IMR-90 (cell line): ENCODE data around the gene CDH13. TPM values are rescaled to one million over a fixed set of nuclear protein-coding genes. Genes with fewer than 3 reads are reported as not detected.

Source experiments
- ATAC-seq: fragments of 200-7000 bp; cut with Tn5 transposase; 2 replicates; pipeline ENCODE4 v1.9.1; 2020; ENCODE audit warnings: low read depth, mild to moderate bottlenecking, moderate library complexity
- BruUV-seq: library from RNA; stranded (reverse); fragments of 400-500 nt; replicated peaks from 2 replicates; lab custom pipeline; 2021; lab: Mats Ljungman, UMichigan
- CTCF ChIA-PET: fragments of 300-600 bp; formaldehyde crosslinking; extraction: SDS; loops from one replicate; lab custom pipeline; 2021; ENCODE audit warnings: antibody characterized with exemption; lab: Yijun Ruan, JAX
- POLR2A ChIA-PET: fragments of 300-600 bp; sonication (Branson Sonifier 250); formaldehyde crosslinking; loops from one replicate; lab custom pipeline; 2022; ENCODE audit warnings: antibody characterized with exemption; ENCODE audit not compliant: unreplicated experiment; lab: Charles Lee
- DNase-seq: peaks from one replicate; pipeline ENCODE4 v3.0.0; 2013
- H2AFZ ChIP-seq: replicated peaks from 2 replicates; pipeline ENCODE3; 2013; ENCODE audit warnings: low read length, mild to moderate bottlenecking; ENCODE audit not compliant: poor library complexity
- H2AK5ac ChIP-seq: 2 replicates; pipeline ENCODE4 v1.6.1; 2013; ENCODE audit warnings: low read depth, low read length, inconsistent platforms
- H2AK9ac ChIP-seq: replicated peaks from 2 replicates; pipeline ENCODE3; 2013; ENCODE audit warnings: mild to moderate bottlenecking, low read depth, low read length, moderate library complexity; ENCODE audit not compliant: poor library complexity
- H2BK120ac ChIP-seq: 2 replicates; pipeline ENCODE4 v1.6.1; 2013; ENCODE audit warnings: low read depth, low read length, inconsistent platforms
- H2BK15ac ChIP-seq: 3 replicates; pipeline ENCODE4 v1.6.1; 2013; ENCODE audit warnings: low read depth, low read length, inconsistent platforms
- H2BK20ac ChIP-seq: 2 replicates; pipeline ENCODE4 v1.6.1; 2013; ENCODE audit warnings: low read depth, mild to moderate bottlenecking, inconsistent platforms, low read length, moderate library complexity
- H2BK5ac ChIP-seq: 2 replicates; pipeline ENCODE4 v1.6.1; 2013; ENCODE audit warnings: mild to moderate bottlenecking, low read depth, low read length, inconsistent platforms; ENCODE audit not compliant: poor library complexity, severe bottlenecking
- H3K14ac ChIP-seq: replicated peaks from 2 replicates; pipeline ENCODE4 v1.6.1; 2013; ENCODE audit warnings: low read depth, low read length, inconsistent platforms
- H3K18ac ChIP-seq: 2 replicates; pipeline ENCODE4 v1.6.1; 2013; ENCODE audit warnings: low read depth, low read length, control low read depth
- H3K23ac ChIP-seq: 2 replicates; pipeline ENCODE4 v1.6.1; 2013; ENCODE audit warnings: low read depth, low read length, inconsistent platforms
- H3K27ac ChIP-seq: 2 replicates; pipeline ENCODE4 v1.5.1; 2013; ENCODE audit warnings: mild to moderate bottlenecking, control low read depth, low read length; ENCODE audit not compliant: insufficient read depth
- H3K27me3 ChIP-seq: 2 replicates; pipeline ENCODE4 v1.6.1; 2013; ENCODE audit warnings: low read length; ENCODE audit not compliant: control insufficient read depth, insufficient read depth
- H3K36me3 ChIP-seq: 2 replicates; pipeline ENCODE4 v1.6.1; 2013; ENCODE audit warnings: low read length, mixed read lengths; ENCODE audit not compliant: control insufficient read depth, insufficient read depth
- H3K4ac ChIP-seq: 2 replicates; pipeline ENCODE4 v1.6.1; 2013; ENCODE audit warnings: low read depth, low read length, inconsistent platforms
- H3K4me1 ChIP-seq: 2 replicates; pipeline ENCODE4 v1.6.1; 2013; ENCODE audit warnings: low read length, mixed read lengths; ENCODE audit not compliant: control insufficient read depth, insufficient read depth
- H3K4me2 ChIP-seq: 2 replicates; pipeline ENCODE4 v1.6.1; 2013; ENCODE audit warnings: low read depth, mild to moderate bottlenecking, control low read depth, low read length, moderate library complexity
- H3K4me3 ChIP-seq: 2 replicates; pipeline ENCODE4 v1.5.1; 2013; ENCODE audit warnings: low read depth, mild to moderate bottlenecking, control low read depth, low read length, moderate library complexity; ENCODE audit not compliant: insufficient read depth
- H3K56ac ChIP-seq: 2 replicates; pipeline ENCODE4 v1.6.1; 2013; ENCODE audit warnings: low read length, inconsistent platforms; ENCODE audit not compliant: insufficient read depth; ENCODE audit errors: extremely low read depth
- H3K79me1 ChIP-seq, 2 experiments: 2 replicates each; pipeline ENCODE4 v1.6.1; 2013; ENCODE audit warnings: low read length in 2 of 2, inconsistent platforms in 1 of 2, low read depth in 1 of 2
- H3K9ac ChIP-seq: 2 replicates; pipeline ENCODE4 v1.6.1; 2013; ENCODE audit warnings: low read depth, low read length, control low read depth
- H3K9me1 ChIP-seq: 2 replicates; pipeline ENCODE4 v1.6.1; 2013; ENCODE audit warnings: low read length, inconsistent platforms; ENCODE audit not compliant: insufficient read depth
- H3K9me3 ChIP-seq: 2 replicates; pipeline ENCODE4 v1.6.1; 2013; ENCODE audit warnings: low read length; ENCODE audit not compliant: control insufficient read depth, insufficient read depth
- H4K20me1 ChIP-seq: 2 replicates; pipeline ENCODE4 v1.6.1; 2013; ENCODE audit warnings: low read length, inconsistent platforms; ENCODE audit not compliant: insufficient read depth
- H4K5ac ChIP-seq: 2 replicates; pipeline ENCODE4 v1.6.1; 2013; ENCODE audit warnings: mild to moderate bottlenecking, low read depth, low read length, control low read depth
- H4K8ac ChIP-seq, 2 experiments: 2 replicates each; pipeline ENCODE4 v1.6.1; 2013; ENCODE audit warnings: low read depth in 2 of 2, low read length in 2 of 2, control low read depth in 1 of 2, inconsistent platforms in 1 of 2
- H4K91ac ChIP-seq: 2 replicates; pipeline ENCODE4 v1.6.1; 2013; ENCODE audit warnings: low read depth, low read length, inconsistent platforms; ENCODE audit not compliant: insufficient read depth
- BHLHE40 ChIP-seq: fragments of 150-350 bp; IDR thresholded peaks from 2 replicates; pipeline ENCODE4 v1.6.1; 2016; ENCODE audit warnings: mild to moderate bottlenecking, low read depth, low read length
- CEBPB ChIP-seq: IDR thresholded peaks from 2 replicates; pipeline ENCODE4 v1.6.1; 2012; ENCODE audit warnings: low read depth, low read length, improper control_type of control experiment
- CHD1 ChIP-seq: IDR thresholded peaks from 2 replicates; pipeline ENCODE4 v1.6.1; 2012; ENCODE audit warnings: low read depth, low read length, improper control_type of control experiment
- FOS ChIP-seq: fragments of 150-350 bp; IDR thresholded peaks from 2 replicates; pipeline ENCODE4 v1.6.1; 2016; ENCODE audit warnings: low read depth, low read length
- MAFK ChIP-seq: IDR thresholded peaks from 2 replicates; pipeline ENCODE4 v1.6.1; 2012; ENCODE audit warnings: low read depth, low read length, improper control_type of control experiment
- MAZ ChIP-seq: IDR thresholded peaks from 2 replicates; pipeline ENCODE4 v1.6.1; 2012; ENCODE audit warnings: low read depth, mild to moderate bottlenecking, low read length, improper control_type of control experiment, moderate library complexity, borderline replicate concordance
- MXI1 ChIP-seq: IDR thresholded peaks from 2 replicates; pipeline ENCODE4 v1.6.1; 2012; ENCODE audit warnings: low read depth, mild to moderate bottlenecking, low read length, moderate library complexity, borderline replicate concordance
- NFE2L2 ChIP-seq: fragments of 150-350 bp; IDR thresholded peaks from 2 replicates; pipeline ENCODE4 v1.6.1; 2016; ENCODE audit warnings: low read depth, mild to moderate bottlenecking, low read length
- POLR2A ChIP-seq: IDR thresholded peaks from 2 replicates; pipeline ENCODE4 v1.6.1; 2012; ENCODE audit warnings: mild to moderate bottlenecking, low read depth, low read length
- RAD21 ChIP-seq: IDR thresholded peaks from 2 replicates; pipeline ENCODE4 v1.6.1; 2012; ENCODE audit warnings: low read length, improper control_type of control experiment
- RCOR1 ChIP-seq: IDR thresholded peaks from 2 replicates; pipeline ENCODE4 v1.6.1; 2012; ENCODE audit warnings: mild to moderate bottlenecking, low read length, improper control_type of control experiment; ENCODE audit not compliant: insufficient replicate concordance
- RFX5 ChIP-seq: IDR thresholded peaks from 2 replicates; pipeline ENCODE4 v1.8.0; 2012; ENCODE audit warnings: low read depth, mild to moderate bottlenecking, low read length, moderate library complexity
- SMC3 ChIP-seq: fragments of 150-350 bp; IDR thresholded peaks from 2 replicates; pipeline ENCODE4 v1.6.1; 2016; ENCODE audit warnings: low read depth, mild to moderate bottlenecking, antibody characterized with exemption, low read length, moderate library complexity
- WGBS, 2 experiments: methylation state at CpG; one replicate each; pipeline versions ENCODE4 v1.1.5 to v1.1.7; 2013; ENCODE audit warnings: missing lambda C conversion rate in 2 of 2; ENCODE audit not compliant: insufficient read length in 1 of 2; ENCODE audit errors: extremely low coverage in 2 of 2; 5-methylcytosine and 5-hydroxymethylcytosine counted together
- dilution Hi-C: fragments of 300-500 bp; cut with HindIII; formaldehyde crosslinking; loops from one replicate; pipeline ENCODE4 v1.14.3; 2018; ENCODE audit warnings: low sequenced_read_pairs; ENCODE audit not compliant: unreplicated experiment
- in situ Hi-C: fragments of 300-500 bp; cut with MboI; formaldehyde crosslinking; loops from 3 replicates; pipeline ENCODE4 v1.14.3; 2019; ENCODE audit warnings: low sequenced_read_pairs, inconsistent platforms, mixed read lengths
- intact Hi-C: fragments of 100-400 bp; cut with micrococcal nuclease; formaldehyde crosslinking; loops from 2 replicates; pipeline ENCODE4 v1.10.0; 2022
- polyA plus RNA-seq, 3 experiments: library from polyadenylated mRNA; depleted of rRNA; stranded (reverse); fragments of >200 nt; gene quantifications; 2 replicates each; pipeline ENCODE4 v1.2.3, GENCODE V29; 2012; ENCODE audit warnings: low replicate concordance in 1 of 3
- total RNA-seq: library from RNA; depleted of rRNA; stranded (reverse); fragments of >200 nt; gene quantifications from 2 replicates; pipeline ENCODE4 v1.2.3, GENCODE V29; 2012
- TF ChIP-seq, protein P1 (sequence below): conservative IDR thresholded peaks from 2 replicates; pipeline ENCODE4 v1.5.1; 2012; ENCODE audit warnings: mild to moderate bottlenecking, low read depth, low read length, improper control_type of control experiment
- TF ChIP-seq, protein P2 (sequence below): fragments of 150-350 bp; IDR thresholded peaks from 2 replicates; pipeline ENCODE4 v1.6.1; 2016; ENCODE audit warnings: low read depth, mild to moderate bottlenecking, low read length, moderate library complexity, borderline replicate concordance
- TF ChIP-seq, protein P3 (sequence below): fragments of 150-350 bp; IDR thresholded peaks from 2 replicates; pipeline ENCODE4 v1.6.1; 2017; ENCODE audit warnings: mild to moderate bottlenecking, antibody characterized with exemption, low read length, low read depth

The CDH13 gene
- total and polyA plus RNA-seq, 2 of the 4 experiments (the other 2 are of a cell fraction), result 61.6 to 74.7 TPM

DNA sequence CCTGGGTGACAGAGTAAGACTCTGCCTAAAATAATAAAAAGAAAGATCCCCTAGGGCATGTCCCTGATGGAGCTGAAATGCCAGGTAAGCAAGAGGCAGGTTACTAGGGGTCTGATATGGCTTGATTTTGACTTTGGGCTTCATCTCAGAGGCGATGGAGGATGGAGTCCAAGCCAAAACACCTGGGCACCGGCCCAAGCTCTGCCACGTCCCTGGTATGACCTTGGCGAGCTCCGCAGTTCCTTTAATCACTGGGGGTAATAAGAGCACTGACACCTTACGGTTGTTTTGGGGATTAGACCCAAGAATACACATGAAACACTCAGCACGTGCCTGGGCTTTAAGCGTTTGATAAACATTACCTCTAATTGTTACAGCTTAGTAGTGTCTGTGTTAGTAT lies 830.2 kb downstream of the CDH13 start:
- Histone ChIP-seq H3K27ac (no peak overlapping the region), H3K4me1 (no peaks in the 10 kb centered on the region), H2AK9ac (no peak overlapping the region), H4K5ac (no peak overlapping the region), H2BK15ac (no peak overlapping the region), H3K23ac (no peak overlapping the region), H4K8ac (no peak overlapping the region), H2AFZ (no peak overlapping the region), H4K20me1 (no peaks in the 10 kb centered on the region), H3K18ac (no peak overlapping the region), H3K36me3 (no peaks in the 10 kb centered on the region), H3K79me1 (no peaks in the 10 kb centered on the region), H3K4ac (no peak overlapping the region), H3K27me3 (no peaks in the 10 kb centered on the region), H2BK5ac (no peak overlapping the region), H3K9me3 (no peaks in the 10 kb centered on the region), H3K9ac (no peak overlapping the region), H3K56ac (no peak overlapping the region), H3K4me2 (no peak overlapping the region), H2BK20ac (no peak overlapping the region), H3K9me1 (no peaks in the 10 kb centered on the region), H3K14ac (no peak overlapping the region), H3K4me3 (no peak overlapping the region), H4K91ac (no peak overlapping the region), H2AK5ac (no peak overlapping the region), H2BK120ac (no peak overlapping the region)
- ChIA-PET POLR2A (no interaction called here), CTCF (interaction anchor here (1.1 kb wide), 1 partner anchor 144 kb away, joined by 3 read pairs; no protein-coding TSS in a partner anchor)
- WGBS, 2 experiments, result no CpG with 5 or more reads among the region's 8 CpGs
- TF ChIP-seq, protein P1, sequence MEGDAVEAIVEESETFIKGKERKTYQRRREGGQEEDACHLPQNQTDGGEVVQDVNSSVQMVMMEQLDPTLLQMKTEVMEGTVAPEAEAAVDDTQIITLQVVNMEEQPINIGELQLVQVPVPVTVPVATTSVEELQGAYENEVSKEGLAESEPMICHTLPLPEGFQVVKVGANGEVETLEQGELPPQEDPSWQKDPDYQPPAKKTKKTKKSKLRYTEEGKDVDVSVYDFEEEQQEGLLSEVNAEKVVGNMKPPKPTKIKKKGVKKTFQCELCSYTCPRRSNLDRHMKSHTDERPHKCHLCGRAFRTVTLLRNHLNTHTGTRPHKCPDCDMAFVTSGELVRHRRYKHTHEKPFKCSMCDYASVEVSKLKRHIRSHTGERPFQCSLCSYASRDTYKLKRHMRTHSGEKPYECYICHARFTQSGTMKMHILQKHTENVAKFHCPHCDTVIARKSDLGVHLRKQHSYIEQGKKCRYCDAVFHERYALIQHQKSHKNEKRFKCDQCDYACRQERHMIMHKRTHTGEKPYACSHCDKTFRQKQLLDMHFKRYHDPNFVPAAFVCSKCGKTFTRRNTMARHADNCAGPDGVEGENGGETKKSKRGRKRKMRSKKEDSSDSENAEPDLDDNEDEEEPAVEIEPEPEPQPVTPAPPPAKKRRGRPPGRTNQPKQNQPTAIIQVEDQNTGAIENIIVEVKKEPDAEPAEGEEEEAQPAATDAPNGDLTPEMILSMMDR, result no peak
- no peak for TF ChIP-seq MAZ
- TF ChIP-seq, protein P2, sequence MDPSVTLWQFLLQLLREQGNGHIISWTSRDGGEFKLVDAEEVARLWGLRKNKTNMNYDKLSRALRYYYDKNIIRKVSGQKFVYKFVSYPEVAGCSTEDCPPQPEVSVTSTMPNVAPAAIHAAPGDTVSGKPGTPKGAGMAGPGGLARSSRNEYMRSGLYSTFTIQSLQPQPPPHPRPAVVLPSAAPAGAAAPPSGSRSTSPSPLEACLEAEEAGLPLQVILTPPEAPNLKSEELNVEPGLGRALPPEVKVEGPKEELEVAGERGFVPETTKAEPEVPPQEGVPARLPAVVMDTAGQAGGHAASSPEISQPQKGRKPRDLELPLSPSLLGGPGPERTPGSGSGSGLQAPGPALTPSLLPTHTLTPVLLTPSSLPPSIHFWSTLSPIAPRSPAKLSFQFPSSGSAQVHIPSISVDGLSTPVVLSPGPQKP, result no peak
- TF ChIP-seq, protein P3, sequence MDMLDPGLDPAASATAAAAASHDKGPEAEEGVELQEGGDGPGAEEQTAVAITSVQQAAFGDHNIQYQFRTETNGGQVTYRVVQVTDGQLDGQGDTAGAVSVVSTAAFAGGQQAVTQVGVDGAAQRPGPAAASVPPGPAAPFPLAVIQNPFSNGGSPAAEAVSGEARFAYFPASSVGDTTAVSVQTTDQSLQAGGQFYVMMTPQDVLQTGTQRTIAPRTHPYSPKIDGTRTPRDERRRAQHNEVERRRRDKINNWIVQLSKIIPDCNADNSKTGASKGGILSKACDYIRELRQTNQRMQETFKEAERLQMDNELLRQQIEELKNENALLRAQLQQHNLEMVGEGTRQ, result no peak
- no peak for TF ChIP-seq FOS
- no peak for TF ChIP-seq CEBPB
- no peak for TF ChIP-seq MAFK
- no peak for TF ChIP-seq SMC3
- TF ChIP-seq RCOR1, result no peak
- no peak for TF ChIP-seq NFE2L2
- TF ChIP-seq BHLHE40, result no peak
- no peak for TF ChIP-seq MXI1
- TF ChIP-seq CHD1, result no peak
- no peak for TF ChIP-seq POLR2A
- TF ChIP-seq RFX5, result no peak
- TF ChIP-seq RAD21, result no peak
- in situ Hi-C loops (no loop called here), intact Hi-C loops (no loop called here), dilution Hi-C loops (no loop called here)
- no TSS peak for BruUV-seq
- no peak for ATAC-seq
- no peak for DNase-seq
